ENCODE measurements around the gene INPP5A. TPM values are rescaled to one million over a fixed set of nuclear protein-coding genes. Genes with fewer than 3 reads are reported as not detected.

The INPP5A gene
- total RNA-seq, 3 donors from 2014 or later, result 26.6 to 50.6 (median 38.7) TPM

- H3K4me3 ChIP-seq, result no peak overlapping the region
- H3K4me1 ChIP-seq, result no peaks in the 10 kb centered on the region
- TF ChIP-seq POLR2AphosphoS5 (IDR thresholded peaks at IDR 0.05), result no peak
- TF ChIP-seq CTCF (IDR thresholded peaks at IDR 0.05), result no peak
- no peak for TF ChIP-seq POLR2A (IDR thresholded peaks at IDR 0.05)
- intact Hi-C loops (cut with DNase I; ENCODE audit: low total_unique reads), result loop anchor here (5.0 kb wide), 1 partner anchor 1415 kb away; no protein-coding TSS in a partner anchor
- H3K27ac ChIP-seq, result no peak overlapping the region
- no peaks in the 10 kb centered on the region for H3K36me3 ChIP-seq
- peaks cover 5 to 6% of the 10 kb centered on the region in 2 donors for H3K9me3 ChIP-seq
- peaks cover 0 to 27% of the 10 kb centered on the region in 2 donors for H3K27me3 ChIP-seq
- DNase-seq (ENCODE audit: low spot score in 2 of 2), result no peak
Observed at GRCh38 chr10:132802048-132802447, 264.5 kb downstream of the INPP5A start.

- no peak for DNase-seq (ENCODE audit: low spot score in 2 of 2)
- no peak overlapping the region for H3K4me3 ChIP-seq
- intact Hi-C loops (cut with DNase I; ENCODE audit: low total_unique reads), result loop anchor here (5.0 kb wide), 1 partner anchor 1416 kb away; no protein-coding TSS in a partner anchor
- peaks cover 5 to 6% of the 10 kb centered on the region in 2 donors for H3K9me3 ChIP-seq
- no peaks in the 10 kb centered on the region for H3K4me1 ChIP-seq
- no peak overlapping the region for H3K27ac ChIP-seq
- TF ChIP-seq POLR2A (IDR thresholded peaks at IDR 0.05) (no peak), POLR2AphosphoS5 (IDR thresholded peaks at IDR 0.05) (no peak), CTCF (IDR thresholded peaks at IDR 0.05) (no peak)
- peaks cover 0 to 32% of the 10 kb centered on the region in 2 donors for H3K27me3 ChIP-seq
- no peaks in the 10 kb centered on the region for H3K36me3 ChIP-seq
Observed at GRCh38 chr10:132802694-132803320, 265.2 kb downstream of the INPP5A start.

GRCh38 chr10:132803416-132804210, 266.0 kb downstream of the INPP5A start:
- Histone ChIP-seq H3K27me3 (peaks cover 0 to 40% of the 10 kb centered on the region in 2 donors), H3K4me1 (no peaks in the 10 kb centered on the region), H3K36me3 (no peaks in the 10 kb centered on the region), H3K9me3 (peaks cover 5 to 6% of the 10 kb centered on the region in 2 donors), H3K4me3 (no peak overlapping the region), H3K27ac (no peak overlapping the region)
- intact Hi-C loops (cut with DNase I; ENCODE audit: low total_unique reads), result loop anchor here (5.0 kb wide), 1 partner anchor 1416 kb away; no protein-coding TSS in a partner anchor
- DNase-seq (ENCODE audit: low spot score in 2 of 2), result no peak
- TF ChIP-seq POLR2AphosphoS5 (IDR thresholded peaks at IDR 0.05) (no peak), POLR2A (IDR thresholded peaks at IDR 0.05) (no peak), CTCF (IDR thresholded peaks at IDR 0.05) (no peak)

DNA sequence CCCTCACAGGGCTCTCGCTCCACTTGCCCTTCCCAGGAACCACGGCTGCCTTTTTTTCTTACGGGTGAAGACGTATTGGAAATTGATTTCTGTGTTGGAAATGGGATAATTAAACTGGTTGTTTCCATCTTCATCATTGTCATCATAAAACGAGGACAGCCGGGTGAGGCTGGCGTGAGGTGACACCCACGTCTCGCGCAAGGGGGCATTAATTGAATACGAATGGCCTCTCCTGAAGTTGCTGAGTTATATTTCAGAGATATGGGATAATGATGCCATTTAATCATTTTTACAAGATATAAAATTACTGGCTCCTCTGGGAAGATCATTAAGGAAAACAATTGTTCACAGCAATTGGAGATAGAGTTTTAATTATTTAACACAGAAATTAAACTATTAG, 266.7 kb downstream of the INPP5A start:
- no peaks in the 10 kb centered on the region for H3K36me3 ChIP-seq
- no peaks in the 10 kb centered on the region for H3K4me1 ChIP-seq
- no peak overlapping the region for H3K4me3 ChIP-seq
- H3K27me3 ChIP-seq, result peaks cover 0 to 47% of the 10 kb centered on the region in 2 donors
- intact Hi-C loops (cut with DNase I; ENCODE audit: low total_unique reads), result loop anchor here (5.0 kb wide), 1 partner anchor 1417 kb away; no protein-coding TSS in a partner anchor
- H3K9me3 ChIP-seq, result peaks cover 5 to 6% of the 10 kb centered on the region in 2 donors
- no peak for TF ChIP-seq POLR2AphosphoS5 (IDR thresholded peaks at IDR 0.05)
- no peak for TF ChIP-seq CTCF (IDR thresholded peaks at IDR 0.05)
- no peak overlapping the region for H3K27ac ChIP-seq
- DNase-seq (ENCODE audit: low spot score in 2 of 2), result no peak
